Activated T-cell treated with anti-CD3 and anti-CD28 coated beads for 24 hours (primary cell): ENCODE data around the gene EPHB6.

Experiments
- DNase-seq: peaks from one replicate; pipeline ENCODE4 v3.0.0-alpha.2; 2020; ENCODE audit warnings: low read depth

The EPHB6 gene

GRCh38 chr7:142864980-142865747 lies 10.3 kb downstream of the EPHB6 start:
- DNase-seq: no peak

GRCh38 chr7:142865766-142866165 lies 10.9 kb downstream of the EPHB6 start:
- DNase-seq: no peak

DNA sequence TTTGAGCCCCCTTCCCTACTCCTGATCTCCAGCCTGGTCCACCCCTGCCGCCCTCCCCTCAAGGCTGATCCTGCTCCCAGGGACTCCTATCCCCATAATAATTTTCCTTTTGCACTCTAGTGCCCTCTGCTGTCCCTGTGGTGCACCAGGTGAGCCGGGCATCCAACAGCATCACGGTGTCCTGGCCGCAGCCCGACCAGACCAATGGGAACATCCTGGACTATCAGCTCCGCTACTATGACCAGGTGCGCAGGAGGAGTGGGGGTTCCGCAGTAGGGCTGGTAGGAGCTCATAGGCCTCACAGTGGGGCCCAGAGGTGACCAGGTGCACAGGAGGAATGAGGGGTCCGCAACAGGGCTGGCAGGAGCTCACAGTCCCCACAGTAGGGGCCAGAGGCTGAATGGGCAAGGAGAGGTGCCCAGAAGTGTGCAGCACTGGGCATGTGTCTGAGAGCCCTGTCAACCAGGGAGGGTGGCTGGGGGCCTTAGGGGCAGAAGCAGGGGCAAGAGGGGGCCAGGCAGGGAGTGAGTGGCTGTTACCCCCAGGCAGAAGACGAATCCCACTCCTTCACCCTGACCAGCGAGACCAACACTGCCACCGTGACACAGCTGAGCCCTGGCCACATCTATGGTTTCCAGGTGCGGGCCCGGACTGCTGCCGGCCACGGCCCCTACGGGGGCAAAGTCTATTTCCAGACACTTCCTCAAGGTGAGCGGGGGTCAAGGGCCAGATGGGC lies 11.7 kb downstream of the EPHB6 start:
- DNase-seq: no peak

DNA sequence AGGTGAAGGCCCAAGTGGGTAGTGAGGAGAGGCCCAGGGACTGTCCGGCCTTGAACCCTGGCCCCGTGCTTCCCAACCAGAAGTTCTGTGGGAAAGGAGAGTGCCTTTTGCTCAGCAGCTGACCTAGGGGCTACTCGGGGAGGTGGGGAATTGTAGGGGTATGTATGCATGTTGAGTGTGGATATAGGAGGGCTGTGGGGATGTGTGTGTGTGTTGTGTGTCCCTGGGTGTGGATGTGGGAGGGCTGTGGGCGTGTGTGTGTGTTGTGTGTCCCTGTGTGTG lies 12.2 kb downstream of the EPHB6 start:
- DNase-seq: no peak

- no peak for DNase-seq
Measured at GRCh38 chr7:142867398-142868187, 12.7 kb downstream of the EPHB6 start.

DNA sequence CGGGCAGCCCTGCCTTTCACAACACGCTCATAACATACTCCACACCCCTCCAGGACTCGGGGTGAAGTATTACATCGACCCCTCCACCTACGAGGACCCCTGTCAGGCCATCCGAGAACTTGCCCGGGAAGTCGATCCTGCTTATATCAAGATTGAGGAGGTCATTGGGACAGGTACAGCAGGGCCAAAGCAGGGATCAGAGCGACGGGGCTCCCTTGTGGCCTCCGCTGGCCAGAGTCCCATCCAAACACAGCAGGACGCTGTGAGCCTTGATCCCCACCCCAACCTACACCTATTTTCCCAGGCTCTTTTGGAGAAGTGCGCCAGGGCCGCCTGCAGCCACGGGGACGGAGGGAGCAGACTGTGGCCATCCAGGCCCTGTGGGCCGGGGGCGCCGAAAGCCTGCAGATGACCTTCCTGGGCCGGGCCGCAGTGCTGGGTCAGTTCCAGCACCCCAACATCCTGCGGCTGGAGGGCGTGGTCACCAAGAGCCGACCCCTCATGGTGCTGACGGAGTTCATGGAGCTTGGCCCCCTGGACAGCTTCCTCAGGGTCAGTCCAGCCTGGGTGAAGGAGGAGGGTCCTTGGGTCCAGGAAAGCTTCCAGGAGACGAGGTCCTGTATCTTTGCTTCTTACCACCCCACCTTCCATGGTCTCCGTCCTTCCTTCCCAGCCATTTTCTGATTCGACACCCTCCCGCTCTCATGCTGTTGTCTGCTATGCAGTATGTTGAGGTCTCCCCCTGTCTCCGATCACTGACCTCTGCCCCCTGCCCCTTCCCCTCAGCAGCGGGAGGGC lies 13.5 kb downstream of the EPHB6 start:
- DNase-seq: no peak

DNA sequence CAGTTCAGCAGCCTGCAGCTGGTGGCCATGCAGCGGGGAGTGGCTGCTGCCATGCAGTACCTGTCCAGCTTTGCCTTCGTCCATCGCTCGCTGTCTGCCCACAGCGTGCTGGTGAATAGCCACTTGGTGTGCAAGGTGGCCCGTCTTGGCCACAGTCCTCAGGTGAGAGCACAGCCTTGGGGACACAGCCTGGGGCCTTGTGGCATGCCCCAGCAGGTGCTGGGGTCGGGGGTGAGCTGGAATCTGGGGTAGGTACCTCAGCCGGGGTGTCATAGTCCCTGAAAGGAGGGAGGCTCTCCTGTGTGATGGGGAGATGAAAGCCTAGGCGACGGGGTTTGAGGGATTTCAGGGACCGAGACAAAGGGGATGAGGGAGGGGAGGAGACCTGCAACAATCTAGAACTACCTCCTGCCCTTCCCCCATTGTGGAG lies 14.1 kb downstream of the EPHB6 start:
- DNase-seq: no peak

DNA sequence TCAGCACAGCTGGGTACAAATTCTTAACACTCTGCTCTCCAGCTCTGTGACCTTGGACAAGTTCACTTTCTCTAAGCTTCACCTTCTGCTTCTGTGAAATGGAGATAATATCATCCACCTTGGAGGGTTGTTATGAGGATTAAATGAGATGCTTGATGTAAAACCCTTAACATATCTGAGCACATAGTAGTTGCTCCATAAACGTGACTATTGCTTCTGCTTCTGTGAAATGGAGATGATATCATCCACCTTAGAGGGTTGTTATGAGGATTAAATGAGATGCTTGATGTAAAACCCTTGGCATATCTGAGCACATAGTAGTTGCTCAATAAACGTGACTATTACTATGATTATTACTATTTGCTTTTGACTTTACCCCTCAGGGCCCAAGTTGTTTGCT lies 14.6 kb downstream of the EPHB6 start:
- no peak for DNase-seq

GRCh38 chr7:142870147-142870559 lies 15.3 kb downstream of the EPHB6 start:
- DNase-seq: no peak

DNA sequence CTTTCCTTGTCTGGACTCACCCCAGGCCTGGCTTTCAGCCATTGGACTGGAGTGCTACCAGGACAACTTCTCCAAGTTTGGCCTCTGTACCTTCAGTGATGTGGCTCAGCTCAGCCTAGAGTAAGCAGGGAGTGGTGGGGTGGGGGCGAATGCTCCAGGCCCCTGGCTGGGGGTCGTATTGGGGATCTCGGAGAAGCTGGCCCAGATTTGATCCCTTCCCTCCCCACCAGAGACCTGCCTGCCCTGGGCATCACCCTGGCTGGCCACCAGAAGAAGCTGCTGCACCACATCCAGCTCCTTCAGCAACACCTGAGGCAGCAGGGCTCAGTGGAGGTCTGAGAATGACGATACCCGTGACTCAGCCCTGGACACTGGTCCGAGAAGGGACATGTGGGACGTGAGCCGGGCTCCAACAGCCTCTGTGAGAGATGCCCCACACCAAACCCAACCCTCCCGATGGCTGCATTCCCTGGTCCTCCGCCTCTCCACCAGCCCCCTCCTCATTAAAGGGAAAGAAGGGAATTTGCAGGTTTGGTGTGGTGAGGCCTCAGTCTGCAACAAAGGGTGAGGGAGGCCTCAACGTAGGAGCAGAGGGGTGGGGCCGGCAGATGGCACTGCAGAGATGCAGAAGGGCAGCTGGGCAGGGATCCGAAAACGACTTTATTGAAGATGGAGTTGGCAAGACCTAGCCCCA lies 15.8 kb downstream of the EPHB6 start:
- no peak for DNase-seq

DNA sequence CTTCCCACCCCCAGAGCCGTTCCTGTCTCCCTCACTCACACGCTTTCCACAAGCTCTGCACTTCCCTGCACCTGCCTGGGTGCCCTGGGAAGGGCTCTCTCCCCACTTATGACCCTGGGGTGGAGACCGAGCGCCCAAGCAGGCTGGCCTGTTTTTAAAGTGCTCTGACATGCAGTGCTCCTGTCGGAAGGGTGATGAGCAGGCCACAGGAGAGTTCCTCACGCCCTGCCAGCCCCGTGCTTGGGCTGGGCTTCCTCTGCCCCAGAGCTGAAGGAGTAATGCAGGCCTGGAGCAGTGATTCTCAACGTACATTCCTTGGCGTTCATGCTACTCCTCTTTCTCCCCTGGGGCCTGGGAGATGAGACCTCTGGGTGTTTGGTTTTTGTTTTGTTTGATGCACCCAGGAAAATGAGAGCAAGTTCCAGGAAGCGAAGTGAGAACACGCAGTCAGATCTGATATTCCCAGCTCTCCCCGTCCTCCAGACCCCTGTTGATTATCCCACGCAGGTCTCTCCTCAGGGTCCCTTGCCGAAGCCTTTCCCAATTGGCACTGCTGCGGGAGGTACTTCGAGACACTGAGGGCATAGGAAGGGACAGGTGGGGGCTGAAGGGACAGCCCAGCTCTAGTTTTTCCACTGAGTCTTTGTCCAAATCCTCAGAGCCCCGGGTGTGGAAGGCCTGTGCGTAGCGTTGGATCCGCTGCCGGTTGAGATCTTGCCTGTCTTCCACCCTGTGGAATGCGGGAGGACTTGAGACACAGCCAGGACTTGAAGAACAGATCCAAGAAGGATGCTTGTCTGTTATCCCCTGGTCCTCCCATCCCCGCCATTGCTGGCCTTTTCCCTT lies 16.6 kb downstream of the EPHB6 start:
- no peak for DNase-seq

DNA sequence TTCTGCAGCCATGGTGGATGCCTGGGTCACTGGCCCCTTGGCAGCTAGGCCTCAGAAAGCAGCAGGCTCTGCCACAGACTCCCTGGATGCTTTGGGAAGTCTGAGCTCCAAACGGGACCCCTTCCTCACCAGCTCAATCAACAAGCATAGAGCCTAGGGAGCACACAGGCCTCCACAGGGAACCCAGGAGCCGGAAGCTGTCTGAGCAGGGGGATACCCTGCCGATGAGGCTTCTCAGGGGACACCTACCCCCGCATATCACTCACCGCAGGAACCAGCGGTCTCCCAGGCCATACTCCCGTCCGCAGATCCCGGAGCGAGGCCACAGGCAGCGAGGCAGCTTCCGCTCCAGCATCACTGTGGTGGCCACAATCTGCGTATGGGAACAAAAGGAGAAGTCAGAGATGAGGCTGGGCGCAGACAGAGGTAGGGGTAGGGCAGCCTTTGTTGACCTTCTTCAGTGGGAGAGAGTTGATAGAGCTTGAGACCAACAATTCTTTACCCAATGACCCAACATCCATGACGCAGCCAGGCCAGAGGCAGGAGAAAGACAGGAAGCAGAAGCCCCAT lies 17.3 kb downstream of the EPHB6 start:
- DNase-seq: no peak

DNA sequence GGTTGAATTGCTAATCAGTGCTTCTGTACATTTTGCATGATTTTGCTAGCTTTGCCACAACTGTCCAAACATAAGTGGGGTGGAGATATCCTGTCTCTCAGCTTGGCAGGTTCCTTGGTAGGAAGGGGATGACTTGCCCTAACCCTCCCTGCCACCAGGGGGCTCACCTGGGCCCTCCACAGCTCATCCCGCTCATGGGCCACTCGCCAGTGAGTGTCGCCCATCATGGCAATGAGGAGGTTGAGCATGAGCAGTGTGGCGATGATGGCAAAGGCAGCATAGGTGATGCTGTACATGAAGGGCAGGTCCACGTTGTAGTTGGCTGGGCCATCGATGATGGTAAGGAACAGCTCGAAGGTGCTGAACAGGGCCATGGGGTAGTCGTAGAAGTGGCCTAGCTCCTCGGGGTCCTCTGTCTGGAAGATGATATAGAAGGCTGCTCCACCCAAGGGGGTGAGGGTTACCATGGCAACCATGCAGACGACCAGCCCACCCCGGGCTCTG lies 18.5 kb downstream of the EPHB6 start:
- no peak for DNase-seq

GRCh38 chr7:142873871-142874270 lies 19.0 kb downstream of the EPHB6 start:
- no peak for DNase-seq

GRCh38 chr7:142874409-142874808 lies 19.5 kb downstream of the EPHB6 start:
- no peak for DNase-seq

GRCh38 chr7:142874837-142875236 lies 20.0 kb downstream of the EPHB6 start:
- DNase-seq: no peak

DNA sequence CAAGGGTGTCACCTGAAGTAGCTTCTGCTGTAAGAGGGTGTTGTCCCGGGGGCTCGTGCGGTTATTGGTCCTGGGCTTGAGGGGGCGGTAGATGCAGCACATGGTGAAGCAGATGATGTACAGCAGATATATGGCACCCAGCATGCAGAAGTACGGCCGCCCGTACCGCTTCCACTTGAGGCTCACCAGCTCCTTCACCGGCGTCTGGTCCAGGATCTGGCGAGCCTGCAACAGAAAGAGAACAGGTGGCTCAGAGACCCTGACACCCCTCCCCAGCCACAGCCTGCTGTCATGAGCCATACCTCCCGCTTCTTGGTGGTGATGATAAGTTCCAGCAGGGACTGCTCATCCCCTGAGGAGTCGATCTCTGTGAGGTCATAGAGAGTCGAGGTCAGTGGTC lies 20.6 kb downstream of the EPHB6 start:
- DNase-seq: no peak

- DNase-seq: no peak
Measured at GRCh38 chr7:142876236-142876960, 21.5 kb downstream of the EPHB6 start.
